ENCODE data around the gene GNPTG. TPM values are rescaled to one million over a fixed set of nuclear protein-coding genes. Genes with fewer than 3 reads are reported as not detected.

GNPTG gene
- polyA plus RNA-seq, 4 donors: 54.1 to 76.1 (median 56.8) TPM

DNA sequence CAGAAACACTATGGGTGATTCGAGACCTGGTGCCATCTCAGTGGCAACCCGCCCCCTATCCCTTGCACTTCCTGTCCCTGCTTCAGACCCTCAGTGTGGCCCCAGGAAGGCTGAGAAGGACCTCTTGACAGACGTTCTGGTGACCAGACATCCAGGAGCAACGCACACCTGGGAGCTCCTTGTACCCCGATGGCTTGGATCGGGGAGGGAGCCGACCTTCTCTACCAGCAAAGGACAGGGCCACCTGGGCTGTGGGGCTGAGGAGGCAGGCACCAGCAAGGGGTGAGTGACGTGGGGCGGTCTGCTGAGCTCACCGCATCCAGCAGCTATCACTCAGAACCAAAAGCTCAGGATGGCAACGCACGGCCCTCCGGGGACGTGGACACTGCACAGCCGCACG lies 35.6 kb downstream of the GNPTG start:
- DNase-seq (ENCODE audit: low read depth in 4 of 4, low spot score in 3 of 4): no peak

DNA sequence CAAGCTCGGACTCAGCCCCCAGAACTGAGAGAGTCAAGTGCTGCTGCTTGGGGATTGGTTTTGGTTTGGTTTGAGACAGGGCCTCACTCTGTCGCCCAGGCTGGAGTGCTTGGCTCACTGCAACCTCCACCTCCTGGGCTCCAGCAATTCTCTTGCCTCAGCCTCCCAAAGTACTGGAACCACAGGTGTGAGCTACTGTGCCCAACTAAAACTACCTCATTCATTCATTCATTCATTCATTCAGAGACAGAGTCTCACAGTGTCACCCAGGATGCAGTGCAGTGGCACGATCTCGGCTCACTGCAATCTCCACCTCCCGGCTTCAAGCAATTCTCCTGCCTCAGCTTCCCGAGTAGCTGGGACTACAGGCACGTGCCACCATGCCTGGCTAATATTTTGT lies 38.0 kb downstream of the GNPTG start:
- DNase-seq (ENCODE audit: low read depth in 4 of 4, low spot score in 3 of 4): no peak

DNA sequence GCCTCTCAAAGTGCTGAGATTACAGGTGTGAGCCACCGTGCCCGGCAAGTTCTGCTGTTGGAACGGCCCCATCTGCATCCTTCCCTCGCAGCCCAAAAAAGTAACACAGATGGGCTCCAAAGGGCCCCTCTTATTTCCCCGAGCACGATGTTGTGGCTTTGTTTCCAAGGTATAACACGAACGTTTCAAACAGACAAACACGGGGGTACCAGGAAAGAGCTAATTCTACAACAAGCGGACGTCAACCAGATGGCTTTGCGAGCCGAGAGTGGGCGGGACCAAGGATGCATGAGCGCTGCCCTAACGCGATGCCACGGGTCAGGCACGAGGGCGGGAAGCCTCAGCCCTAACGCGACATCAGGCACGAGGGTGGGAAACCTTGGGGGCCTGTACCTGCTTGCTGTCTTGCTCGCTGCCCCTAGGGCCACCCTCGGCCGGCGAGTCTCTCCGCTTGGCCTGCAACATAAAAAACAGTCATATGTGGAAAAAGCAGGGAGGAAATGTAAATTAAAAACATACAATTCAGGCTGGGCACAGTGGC lies 38.6 kb downstream of the GNPTG start:
- no peak for DNase-seq (ENCODE audit: low read depth in 4 of 4, low spot score in 3 of 4)

DNA sequence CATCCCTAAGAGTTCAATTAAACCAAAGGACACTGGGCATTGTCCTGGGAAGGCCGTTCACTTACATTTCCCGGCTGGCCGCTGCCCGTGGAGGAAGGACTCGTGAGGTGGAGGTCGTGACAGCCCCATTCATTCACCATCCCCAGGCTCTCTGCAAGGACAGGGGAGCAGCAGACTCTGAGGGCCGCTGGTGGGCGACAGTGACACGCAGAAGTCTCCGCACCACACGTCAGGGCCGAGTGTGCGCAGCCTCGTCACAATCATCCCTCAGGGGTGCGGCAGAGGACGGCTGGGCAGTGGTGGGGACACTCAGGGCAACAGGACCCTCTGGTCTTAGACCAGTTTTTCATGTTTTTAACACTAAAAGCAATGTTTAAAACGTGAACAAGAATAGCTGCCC lies 41.1 kb downstream of the GNPTG start:
- DNase-seq (ENCODE audit: low read depth in 4 of 4, low spot score in 3 of 4): no peak

DNA sequence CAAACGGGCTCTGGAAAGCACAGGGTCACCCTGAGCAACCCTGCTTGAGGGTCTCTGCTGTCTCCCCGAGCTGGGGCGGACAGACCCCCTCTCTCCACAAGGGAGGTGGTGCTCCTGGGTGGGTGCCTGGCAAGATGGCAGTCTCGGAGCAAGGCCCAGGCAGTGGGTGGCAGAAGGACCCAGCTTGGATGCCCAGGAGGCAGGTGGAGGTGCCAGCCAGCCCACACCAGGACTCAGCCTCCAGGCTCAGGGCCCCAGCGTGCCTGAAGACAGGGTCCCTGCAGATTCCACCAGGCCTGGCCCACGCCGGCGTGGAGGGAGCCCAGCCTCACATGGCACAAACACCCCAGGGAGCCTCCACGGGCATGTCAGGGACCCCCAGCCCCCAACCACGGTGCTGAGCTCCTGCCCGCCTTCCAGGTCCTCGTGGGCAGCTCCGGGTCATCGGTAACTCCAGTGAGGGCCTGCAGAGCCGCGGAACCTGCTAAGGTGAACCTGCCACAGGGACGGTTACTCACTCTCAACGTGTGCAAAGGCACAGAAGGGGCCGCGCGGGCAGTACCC lies 42.0 kb downstream of the GNPTG start:
- DNase-seq (ENCODE audit: low read depth in 4 of 4, low spot score in 3 of 4): no peak

DNA sequence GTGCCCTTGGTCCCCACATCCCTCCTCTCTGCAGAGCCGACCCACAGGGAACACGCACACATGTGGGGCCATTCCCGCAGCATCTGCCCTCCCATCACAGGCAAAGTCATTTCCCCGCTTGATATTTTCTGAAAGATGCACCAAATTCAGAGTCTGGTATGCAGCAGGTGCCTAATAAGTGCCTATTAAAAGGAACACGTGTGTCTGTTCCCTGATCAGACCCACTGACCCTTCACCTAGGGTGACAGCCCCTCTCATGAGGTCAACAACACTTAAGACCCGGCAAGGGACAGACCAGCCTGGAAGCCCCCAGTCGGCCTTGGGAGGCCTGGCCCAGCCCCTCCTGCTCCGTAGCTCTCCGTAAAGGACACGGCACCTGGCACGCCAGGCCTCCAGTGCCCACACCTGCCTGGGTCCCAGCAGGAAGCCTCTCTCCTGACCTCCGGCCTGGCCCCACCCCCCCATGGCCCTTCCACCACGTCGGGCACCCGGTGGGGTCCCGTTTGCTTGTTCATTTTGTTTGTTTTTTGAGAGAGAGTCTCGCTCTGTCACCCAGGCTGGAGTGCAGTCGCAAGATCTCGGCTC lies 42.7 kb downstream of the GNPTG start:
- no peak for DNase-seq (ENCODE audit: low read depth in 4 of 4, low spot score in 3 of 4)

DNA sequence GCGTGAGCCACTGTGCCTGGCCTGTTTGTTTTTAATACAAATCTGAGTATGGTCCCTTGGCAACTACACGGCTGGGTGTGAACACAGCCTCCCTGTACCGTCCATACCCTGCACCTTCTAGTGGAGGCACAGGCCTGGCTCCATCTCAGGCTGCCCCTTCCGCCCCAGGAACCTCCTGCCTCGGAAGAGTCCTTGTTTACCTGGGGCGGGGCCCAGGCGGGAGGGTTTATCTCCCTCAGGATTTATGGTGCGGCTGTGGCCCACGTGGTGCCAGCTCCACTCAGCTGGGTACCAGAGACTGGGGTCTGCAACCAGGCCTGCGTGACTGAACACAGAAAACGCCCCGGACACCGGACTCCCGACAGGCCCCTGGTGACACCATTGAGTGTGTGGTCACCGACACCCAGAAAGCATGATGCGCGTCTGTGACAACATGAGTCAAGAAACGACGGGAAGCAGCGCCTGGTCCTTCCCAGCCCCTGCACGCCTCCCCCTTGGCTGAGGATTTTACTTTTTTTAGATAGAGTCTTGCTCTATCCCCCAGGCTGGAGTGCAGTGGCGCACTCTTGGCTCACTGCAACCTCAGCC lies 43.8 kb downstream of the GNPTG start:
- no peak for DNase-seq (ENCODE audit: low read depth in 4 of 4, low spot score in 3 of 4)

DNA sequence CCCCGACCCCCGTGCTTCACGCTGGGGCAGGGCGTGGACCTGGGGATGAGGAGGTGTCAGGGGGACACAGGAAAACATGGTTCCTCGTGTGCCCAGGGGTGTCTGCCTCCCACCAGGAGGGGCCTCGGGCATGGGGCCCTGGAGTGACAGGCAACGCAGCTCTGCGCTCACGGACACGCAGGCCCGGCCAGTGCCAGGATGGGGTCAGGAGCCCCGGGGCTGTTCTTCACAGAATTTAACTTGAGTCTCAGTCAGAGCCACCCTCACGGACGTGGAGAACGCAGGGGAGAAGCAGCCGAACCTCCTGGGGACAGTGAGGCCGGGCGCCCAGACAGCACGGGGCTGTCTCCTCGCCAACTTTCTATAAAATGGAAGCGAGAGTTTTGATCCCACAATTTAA lies 46.0 kb downstream of the GNPTG start:
- DNase-seq (ENCODE audit: low read depth in 4 of 4, low spot score in 3 of 4): no peak

DNA sequence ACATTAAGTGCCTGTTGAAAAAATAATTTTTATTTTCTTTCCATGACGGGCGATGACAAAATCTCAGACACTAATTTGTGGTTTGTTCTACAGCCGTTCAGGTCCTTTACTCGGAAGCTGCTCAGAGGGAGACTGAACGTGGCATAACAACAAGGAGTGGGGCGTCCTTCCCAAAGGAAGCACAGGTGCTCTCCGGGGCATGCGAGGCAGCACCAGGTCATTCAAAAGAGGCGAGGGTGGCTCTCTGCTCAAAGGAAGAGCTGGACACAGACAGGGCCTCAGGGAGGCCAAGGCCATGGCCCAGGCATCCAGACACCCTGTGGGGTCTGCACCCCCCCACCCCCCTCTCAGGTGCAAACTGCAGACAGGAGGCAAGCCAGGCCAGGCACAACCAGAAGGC lies 46.6 kb downstream of the GNPTG start:
- no peak for DNase-seq (ENCODE audit: low read depth in 4 of 4, low spot score in 3 of 4)

DNA sequence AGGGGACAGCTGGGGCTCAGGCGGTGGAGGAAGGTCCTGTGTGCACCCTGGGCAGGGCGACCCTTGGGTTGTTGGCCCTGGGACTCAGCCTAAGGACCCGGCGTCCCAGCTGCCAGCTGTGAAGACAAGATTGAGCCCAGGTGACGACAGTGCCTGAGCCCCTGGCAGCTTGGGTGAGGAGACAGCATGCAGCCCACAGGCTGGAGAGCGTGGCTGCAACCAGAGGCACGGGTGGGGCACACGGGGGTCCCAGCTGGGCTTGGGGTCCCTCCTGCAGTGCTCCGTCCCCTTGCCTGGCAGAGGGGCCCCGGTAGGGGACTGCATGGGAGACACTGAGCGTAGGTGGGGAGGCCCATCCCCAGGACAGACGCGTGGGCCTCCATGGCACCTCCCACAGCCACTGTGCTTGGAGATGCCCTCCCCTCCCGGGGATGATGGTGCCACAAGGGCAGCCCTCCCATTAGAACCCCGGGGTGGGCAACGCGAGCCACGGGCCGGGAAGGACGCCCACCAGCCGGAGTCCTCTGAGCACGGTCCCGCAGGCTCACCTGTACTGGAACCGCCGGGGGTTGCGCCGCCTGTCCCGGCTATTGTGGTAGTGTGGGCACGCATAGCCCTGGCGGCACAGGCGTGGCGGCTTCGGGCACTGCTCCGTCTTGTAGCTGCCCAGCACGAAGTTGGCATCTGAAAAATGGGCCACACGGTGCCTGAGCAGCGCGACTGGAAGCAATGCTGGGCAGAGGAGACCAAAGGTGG lies 47.3 kb downstream of the GNPTG start:
- no peak for DNase-seq (ENCODE audit: low read depth in 4 of 4, low spot score in 3 of 4)

DNA sequence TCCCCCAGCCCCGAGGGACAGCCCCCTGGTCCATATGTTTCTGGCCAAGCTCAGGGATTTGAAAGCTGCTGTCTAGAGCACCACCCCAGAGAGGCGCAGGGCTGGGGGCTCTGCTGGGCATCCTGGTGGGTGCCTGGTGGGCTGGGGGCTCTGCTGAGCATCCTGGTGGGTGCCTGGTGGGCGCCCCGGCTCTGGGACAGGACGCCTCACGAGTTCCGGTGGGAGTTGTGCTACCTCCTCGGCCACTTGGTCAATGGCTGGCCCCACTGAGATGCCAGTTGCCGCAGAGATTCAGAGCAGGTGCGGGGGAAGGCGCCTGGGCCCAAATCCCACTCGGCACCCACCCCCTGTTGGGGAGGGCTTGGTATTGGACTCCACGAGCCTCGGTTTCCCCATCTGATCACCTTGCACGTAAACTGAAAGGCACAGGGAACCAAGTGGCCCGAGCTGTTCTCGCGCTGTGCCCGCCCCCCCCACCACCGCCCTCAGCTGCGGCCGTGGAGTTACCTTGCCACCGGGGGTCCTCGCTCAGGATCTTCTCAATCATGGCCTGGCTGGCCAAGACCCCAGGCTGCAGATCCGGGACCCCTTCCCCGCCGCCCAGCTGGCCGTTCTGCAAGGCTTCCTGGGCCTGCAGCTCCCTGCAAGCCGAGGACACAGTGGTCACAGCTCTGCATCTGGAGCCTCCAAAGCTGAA lies 49.5 kb downstream of the GNPTG start:
- no peak for DNase-seq (ENCODE audit: low read depth in 4 of 4, low spot score in 3 of 4)

DNA sequence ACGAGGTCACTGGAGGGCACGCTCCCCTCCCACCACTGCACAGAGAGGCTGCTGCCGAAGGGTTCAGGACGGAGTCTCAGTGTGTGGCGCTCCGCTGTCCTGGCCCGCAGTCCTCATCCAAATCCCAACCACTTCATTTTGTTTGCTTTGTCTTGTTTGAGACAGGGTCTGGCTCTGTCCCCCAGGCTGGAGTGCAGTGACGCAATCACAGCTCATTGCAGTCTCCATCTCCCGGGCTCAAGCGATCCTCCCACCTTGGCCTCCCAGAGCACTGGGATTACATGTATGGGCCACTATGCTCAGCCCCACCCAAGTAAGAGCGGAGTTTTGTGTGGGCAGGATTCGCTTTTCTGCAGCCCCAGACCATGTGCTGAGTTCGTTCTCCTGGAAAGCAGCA lies 50.0 kb downstream of the GNPTG start:
- DNase-seq (ENCODE audit: low read depth in 4 of 4, low spot score in 3 of 4): no peak

DNA sequence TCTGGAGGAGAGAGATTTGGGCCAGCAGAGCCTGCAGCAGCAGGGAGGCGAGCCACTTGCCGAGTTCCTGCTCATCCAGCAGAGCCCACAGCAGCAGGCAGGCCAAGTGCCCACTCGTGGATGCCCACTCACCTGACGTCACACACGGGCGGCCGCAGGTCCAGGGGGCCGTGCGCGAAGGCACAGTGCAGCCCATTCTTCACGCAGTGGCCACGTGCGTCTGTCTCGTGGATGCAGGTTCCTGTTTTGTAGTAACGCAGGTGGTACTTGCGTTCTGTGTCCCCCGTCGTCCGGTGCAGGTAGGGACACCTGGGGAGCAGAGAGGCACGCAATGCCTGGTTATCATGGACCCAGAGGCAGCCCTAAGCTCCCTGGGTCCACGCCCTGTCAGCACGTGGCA lies 51.3 kb downstream of the GNPTG start:
- no peak for DNase-seq (ENCODE audit: low read depth in 4 of 4, low spot score in 3 of 4)

DNA sequence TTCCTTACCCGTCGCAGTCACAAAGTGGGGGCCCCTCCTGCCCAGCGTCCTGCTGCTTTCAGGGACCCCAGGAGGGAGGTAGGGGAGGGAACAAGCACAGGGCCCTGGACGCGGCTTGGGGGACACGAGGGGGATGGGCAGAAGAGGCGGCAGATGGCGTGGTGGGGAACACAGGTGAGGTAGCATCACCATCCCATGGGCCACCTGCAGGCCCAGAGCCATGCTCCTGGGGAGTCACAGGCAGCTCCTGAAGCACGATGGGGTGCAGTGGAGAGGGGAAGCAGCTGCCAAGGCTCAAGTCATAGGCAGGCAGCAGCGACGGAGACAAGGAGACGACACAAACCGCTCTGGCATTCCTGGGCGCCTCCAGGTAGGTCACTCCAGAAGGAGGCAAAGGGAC lies 52.0 kb downstream of the GNPTG start:
- no peak for DNase-seq (ENCODE audit: low read depth in 4 of 4, low spot score in 3 of 4)

DNA sequence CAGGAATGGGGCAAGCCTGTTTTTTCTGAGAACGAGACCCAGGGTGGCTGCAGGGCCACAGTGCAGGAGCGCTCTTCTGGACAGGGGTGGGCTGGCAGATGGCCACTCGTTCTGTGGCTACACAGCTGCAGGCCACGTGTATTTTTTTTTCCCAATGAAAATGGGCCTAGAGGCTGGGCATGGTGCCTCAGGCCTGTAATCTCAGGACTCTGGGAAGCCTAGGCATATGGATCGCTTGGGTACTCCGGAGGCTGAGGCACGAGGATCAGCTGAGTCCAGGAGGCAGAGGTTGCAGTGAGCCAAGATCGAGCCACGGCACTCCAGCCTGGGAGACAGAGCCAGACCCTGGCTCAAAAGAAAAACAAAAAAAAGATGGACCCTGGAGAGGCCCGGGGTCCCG lies 56.0 kb downstream of the GNPTG start:
- DNase-seq (ENCODE audit: low read depth in 4 of 4, low spot score in 3 of 4): no peak

DNA sequence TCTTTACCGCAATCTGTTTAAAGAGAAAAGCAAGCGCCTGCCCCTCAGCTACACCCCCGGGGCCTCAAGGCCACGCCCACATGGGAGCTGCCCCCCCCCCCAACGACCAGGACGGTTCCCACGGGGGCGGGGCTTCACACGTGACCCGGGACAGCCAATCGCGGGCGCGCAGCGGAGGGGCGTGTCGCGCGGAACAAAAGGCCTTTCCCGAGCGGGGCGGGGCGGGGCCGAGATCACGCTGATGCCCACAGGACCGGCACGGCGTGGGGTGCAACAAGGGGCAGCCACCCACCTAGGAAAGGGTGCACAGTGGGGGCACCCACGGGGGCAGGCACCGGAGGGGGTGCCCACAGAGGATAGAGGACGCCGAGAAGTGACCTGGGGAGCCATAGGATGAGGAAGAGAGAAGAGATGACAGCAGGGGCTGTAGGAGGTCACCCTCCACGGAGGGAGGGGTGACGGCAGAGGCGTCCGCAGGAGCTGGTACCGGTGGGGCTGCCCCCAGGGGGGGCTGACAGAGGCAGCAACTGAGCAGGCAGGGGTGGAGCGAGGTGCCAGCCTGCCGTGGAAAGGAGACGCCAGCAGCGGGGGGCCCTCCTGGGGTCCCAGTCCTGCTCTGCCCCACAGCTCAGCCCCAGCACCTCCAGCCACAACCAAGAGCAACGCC lies 56.6 kb downstream of the GNPTG start:
- DNase-seq (ENCODE audit: low read depth in 4 of 4, low spot score in 3 of 4): peak; percentile 62 to 79 (median 76)

DNA sequence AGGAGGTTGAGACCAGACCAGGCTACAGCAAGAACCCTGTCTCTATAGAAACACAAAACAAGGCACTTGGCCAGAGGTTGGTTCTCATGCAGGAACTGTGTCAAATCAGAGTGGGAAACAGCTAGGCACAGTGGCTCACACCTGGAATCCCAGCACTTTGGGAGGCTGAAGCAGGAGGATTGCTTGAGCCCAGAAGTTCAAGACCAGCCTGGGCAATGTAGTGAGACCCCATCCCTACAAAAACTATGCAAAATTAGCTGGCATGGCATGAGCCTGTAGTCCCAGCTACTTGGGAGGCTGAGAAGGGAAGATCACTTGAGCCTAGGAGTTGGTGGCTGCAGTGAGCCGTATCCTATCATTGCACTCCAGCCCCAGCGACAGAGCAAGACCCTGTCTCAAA lies 61.1 kb downstream of the GNPTG start:
- DNase-seq (ENCODE audit: low read depth in 4 of 4, low spot score in 3 of 4): no peak

Data from left renal pelvis (tissue), 4 donors.